ENCODE results near the gene GSTO2. TPM values are rescaled to one million over a fixed set of nuclear protein-coding genes. Genes with fewer than 3 reads are reported as not detected.

Gene GSTO2
- total RNA-seq, 1 donor from 2014 or later: not detected

DNA sequence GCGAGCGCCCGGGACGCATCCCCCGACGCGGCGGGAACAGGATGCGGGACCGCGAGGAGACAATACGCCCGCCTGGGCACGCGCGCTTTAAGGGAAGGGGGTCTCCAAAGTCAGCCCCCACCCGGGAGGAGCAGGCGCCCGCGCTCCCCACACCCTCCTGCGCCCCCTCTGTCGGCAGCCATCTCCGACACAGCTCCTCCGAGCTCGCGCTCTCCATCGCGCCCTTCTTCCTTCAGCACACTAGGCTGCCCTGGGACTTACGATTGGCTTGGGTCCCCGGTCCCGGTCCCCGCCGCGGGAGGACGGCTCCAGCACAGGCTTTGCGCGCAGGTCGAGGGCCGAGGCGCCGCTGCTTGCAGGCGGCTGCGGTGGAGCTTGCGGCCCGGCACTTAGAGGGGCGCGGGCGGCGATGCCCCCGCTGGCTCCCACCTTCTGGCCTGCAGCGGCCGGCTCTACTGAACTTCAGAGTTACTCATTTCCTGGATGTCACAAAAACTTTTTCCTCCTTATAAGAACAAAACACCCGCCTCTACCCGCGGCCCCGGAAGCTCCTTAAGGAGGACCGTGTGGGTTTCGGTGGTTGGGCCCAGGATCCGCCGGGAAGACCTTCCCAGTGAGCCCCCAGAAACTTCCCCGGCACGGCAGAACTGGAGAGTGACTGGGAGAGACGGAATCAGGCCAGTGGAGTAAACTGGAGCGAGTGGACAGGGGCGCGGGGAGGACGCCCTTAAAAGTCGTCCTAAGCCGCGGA lies 69.2 kb downstream of the GSTO2 start, which contains the start of gene ITPRIP:
ITPRIP (minus strand) TSS at position 481 of the 751 bp plus-strand sequence. CDS start 22,414 bp downstream, outside the sequence.
- peak; percentile 84 for DNase-seq (ENCODE audit: low read depth)

DNA sequence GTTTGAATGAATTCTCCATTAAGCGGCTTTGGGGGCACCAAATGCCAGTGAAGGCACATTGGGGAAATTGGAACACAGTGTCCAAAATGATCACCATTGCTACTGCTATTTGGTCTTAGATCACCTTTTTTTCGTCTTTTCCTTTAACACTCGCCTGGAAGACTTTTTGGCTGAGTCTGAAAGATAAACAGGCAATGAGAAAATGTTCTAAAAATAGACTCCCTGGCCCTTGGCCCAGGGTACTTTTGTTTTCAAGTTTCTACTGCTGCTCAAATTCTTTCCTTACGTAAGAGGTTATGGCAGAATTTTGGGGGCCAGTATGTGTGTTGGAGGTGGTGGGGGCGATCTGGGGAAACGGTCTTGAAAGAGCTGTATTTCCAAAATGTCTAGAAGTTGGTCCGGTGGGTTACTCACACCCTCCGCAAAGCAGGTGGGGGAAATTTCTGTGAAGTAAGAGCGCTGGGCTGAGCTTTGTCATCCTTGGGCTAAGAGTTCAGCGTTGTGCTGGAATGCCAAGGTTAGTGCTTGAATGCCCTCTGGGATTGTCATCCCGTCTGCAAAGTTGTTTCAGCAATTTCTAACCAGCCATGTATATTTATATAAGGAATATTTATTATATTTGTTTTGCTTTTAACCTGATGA lies 70.6 kb downstream of the GSTO2 start:
- DNase-seq (ENCODE audit: low read depth): peak; percentile 81

DNA sequence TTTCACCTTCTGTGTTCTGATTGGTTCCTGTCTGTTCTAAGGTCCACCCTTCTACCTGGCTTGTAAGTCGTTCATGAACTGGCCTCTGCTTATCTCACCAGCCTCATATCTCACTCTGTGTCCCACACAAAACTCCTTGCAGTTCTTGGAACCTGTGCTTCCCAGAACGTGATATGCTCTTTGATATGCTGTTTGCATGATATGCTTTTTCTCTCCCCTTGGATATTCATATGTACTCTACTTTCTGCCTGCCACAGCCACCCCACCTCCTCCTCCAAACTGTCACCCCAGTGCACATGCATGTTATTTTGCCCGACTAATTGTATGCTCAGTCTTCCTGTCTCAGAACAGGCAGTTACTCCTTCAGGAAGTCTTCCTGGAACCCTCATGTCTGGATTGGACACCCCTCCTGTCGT lies 71.1 kb downstream of the GSTO2 start:
- no peak for DNase-seq (ENCODE audit: low read depth)

DNA sequence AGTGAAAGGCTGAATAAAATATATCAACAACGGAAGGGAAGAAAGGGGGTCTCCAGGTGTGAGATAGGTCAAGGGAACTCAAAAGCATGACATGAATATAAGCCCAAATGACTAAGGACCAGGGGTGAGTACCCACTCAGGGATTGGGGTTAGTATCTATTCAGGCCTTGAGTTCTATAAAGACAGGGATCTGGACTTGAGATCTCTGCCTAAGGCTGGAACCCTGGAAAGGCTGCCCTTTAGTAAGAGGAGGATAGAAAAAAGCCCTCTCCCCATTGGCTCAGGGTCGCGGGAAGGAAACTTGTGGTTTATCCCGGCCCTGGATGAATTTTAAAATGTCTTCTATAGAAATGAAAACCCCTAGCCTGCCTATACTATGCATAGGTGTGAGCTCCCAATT lies 71.7 kb downstream of the GSTO2 start:
- no peak for DNase-seq (ENCODE audit: low read depth)

DNA sequence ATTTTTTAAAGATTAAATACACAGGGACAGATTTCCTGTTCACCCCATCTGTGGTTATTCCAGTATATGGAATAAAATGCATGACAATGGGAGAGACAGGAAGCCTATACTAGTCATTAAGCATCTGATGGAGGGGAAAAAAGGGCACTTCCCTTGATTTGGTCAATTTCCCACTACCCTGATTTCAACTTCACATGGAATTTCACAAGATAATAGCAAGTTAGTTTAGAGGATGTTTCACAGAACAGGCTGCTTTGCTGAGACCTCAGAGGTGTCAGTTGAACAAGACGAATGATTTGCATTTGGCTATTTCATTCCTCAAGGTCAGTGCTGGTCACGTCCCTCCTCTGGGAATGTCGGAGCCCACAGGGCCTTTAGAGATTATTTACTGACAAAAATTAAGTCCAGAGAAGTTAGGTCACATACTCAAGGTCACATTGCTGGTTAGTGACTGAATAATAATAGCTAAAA lies 74.0 kb downstream of the GSTO2 start:
- DNase-seq (ENCODE audit: low read depth): peak; percentile 62

DNA sequence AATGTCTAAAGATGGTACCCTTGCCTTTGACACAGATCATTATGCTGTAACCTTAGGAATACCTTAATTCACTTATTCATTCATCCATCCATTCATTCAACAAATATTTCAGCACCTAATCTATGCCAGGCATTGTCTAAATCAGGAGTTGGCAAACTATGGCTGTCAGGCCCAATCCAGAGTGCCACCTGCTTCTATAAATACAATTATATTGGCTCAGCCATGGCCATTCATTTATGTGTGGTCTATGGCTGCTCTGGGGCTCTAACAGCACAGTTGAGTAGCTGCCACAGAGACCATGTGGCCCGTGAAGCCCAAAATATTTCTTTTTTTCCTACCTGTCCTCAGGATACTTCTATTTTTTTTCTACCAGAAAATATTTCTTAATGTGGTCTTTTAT lies 75.2 kb downstream of the GSTO2 start:
- no peak for DNase-seq (ENCODE audit: low read depth)

DNA sequence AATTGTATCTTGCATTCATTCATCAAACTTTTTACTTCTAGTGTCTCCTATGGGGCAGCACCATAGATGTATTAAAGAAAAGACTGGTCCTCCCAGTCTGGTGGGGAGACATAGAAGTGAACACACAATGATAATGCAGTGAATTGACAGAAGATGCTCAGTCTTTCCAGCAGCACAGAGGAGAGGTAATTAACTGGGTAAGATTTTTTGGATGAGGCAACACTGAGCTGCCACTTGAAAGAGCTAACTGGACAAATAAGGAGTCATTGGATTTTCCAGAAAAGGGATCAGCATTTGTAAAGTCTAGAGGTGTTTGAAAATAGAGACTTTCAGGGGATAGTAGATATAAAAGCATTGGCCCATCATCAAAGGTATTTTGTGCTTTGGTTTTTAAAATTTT lies 76.5 kb downstream of the GSTO2 start:
- no peak for DNase-seq (ENCODE audit: low read depth)

DNA sequence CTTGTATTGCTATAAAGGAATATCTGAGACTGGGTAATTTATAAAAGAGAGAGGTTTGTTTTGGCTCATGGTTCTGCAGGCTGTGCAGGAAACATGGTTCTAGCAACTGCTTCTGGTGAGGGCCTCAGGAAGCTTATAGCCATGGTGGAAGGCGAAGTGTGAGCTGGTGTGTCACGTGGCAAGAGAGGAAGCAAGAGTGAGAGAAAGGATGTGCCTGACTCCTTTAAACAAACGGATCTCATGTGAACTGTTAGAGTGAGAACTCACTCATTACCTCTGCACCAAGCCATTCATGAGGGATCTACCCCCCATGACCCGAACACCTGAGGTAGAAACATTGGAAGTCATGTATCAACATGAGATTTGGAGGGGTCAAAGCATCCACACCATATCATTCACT lies 77.0 kb downstream of the GSTO2 start:
- DNase-seq (ENCODE audit: low read depth): no peak

DNA sequence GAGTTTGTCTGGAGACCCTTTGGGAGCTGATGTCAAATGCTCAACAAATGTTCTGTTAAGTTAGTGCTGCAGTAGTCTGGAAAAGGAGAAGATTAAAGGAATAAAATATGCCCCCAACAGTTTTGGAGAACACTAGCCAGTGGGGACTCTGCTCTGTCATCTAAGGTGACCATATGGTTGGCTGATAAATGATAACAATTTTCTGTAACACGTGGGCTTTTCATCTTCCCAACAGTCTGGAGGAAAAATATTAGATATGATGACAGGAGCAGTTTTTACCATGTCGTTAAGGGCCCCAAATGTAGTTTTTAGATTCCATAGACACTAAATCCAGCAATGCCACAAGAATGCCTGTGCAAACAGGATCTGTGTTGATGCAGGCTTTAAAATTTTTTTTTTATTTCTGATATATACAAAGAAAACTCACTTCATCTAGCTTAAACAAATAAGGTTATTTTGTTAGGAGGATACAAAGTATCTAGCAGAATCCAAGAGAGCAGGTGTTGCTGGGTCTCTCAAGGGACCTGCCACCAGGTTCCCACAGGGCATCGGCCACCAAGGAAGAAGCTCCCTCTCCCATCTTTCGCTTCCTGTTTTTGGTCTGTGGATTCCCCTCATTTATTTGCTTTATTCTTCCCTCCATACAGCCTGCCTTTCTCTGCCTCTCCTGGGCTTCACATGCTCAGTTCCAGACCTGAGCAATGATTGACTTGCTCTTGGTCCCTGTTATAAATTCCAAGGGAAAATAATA lies 78.5 kb downstream of the GSTO2 start:
- DNase-seq (ENCODE audit: low read depth): no peak

DNA sequence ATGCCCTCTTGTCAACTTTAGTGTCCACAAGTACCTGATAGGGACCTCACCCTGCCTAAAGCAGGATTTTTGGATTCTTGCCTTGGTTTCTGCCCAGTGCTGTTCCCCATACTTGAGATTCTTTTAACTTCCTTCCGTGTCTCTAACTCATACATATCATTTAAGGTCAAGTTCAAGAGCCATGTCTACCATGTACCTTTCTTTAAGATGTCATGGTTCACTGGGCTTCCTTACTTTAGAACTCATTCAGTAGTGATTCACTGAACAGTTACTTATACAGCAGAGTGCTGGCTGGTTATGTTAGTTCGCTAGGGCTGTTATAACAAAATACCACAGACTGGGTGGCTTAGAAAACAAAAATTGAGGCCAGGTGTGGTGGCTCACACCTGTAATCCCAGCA lies 79.6 kb downstream of the GSTO2 start:
- no peak for DNase-seq (ENCODE audit: low read depth)

DNA sequence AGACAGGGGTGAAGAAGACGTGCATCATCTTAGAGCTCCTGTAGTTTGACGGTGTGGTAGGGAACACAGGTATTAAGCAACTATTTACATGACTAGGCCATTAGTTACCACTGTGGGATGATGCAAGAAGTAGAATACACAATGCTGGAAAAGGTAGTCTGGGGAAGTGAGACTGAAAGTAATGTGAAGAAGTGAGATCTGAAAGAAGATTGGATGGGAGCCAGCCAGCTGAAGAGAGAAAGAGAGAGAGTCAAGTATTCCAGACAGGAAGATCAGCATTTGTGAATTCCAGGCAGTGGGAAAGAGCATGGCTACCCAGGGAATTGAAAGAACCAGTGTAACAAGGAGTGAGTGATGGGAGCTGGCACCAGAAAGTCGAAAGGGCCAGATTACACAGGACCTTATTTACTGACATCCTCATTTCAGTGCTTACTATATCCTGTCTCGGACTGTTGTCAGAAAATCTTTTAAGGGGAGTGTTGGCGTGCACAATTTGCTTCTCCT lies 80.7 kb downstream of the GSTO2 start:
- DNase-seq (ENCODE audit: low read depth): no peak

DNA sequence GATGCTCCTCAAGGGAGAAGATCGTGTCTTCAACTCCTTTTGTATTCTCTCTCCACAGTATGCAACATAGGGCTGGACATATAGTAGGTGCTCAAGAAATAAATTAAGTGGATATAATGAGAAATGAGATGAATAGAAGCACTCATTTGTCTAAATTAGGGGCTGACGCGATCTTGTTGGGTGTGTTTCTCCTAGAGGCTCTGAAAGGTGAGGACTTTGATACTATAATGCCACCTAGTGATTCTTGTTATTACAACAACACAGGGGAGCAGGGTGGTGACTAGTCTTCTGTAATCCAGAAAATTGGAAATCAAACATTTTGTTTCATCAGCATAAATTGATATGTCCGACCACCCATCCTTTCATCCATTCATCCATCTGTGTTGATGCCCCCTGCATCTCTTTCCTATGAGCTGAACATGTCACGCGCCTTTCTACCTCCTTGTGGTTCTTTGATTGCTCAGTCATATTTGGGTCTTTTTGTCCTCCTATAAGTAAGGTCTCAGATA lies 81.2 kb downstream of the GSTO2 start:
- peak; percentile 64 for DNase-seq (ENCODE audit: low read depth)

DNA sequence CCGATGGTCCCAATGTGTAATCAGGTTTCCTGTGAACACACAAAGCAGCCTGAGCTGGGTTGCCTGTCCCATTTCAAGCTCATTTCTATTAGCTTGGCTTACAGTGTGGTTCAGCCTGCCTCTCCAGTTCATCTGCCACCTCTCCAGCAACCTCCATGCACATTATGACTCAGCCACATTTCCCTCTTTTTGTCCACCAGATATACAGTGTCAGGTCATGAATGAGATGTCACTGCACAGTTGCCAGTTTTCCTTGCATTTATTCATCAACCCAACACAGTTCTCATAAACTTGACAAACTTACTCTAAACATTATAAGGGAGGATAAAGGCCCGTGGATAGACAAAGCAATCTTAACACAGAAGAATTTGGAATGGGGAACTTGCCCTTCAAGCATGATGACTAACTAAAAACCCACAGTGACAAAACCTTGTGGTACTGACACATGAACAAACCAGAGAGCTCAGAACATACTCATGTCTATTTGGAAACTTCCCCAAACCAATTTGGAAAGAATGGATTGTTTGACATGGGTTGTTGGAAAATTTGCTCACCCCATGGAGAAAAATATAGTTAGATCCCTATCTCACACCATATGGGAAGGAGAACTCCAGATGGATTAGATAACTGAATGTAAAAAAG lies 82.2 kb downstream of the GSTO2 start:
- peak; percentile 76 for DNase-seq (ENCODE audit: low read depth)

DNA sequence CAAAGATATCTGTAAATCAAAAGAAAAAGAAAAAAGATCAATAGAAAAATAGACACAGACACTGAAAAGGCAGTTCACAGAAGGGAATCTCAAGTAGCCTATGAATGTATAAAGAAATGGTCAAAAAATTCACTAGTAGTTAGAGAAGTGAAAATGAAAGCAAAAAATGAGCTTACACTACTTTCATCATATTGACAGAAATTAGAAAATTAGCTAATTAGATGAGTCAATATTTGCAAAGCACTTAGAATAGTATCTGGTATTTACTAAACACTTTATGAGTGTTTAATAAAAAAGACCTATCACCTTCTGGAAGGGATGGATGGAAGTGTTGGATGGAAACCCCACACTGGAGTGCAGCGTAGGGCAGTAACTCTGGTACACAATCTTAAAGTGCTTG lies 82.9 kb downstream of the GSTO2 start:
- DNase-seq (ENCODE audit: low read depth): no peak

DNA sequence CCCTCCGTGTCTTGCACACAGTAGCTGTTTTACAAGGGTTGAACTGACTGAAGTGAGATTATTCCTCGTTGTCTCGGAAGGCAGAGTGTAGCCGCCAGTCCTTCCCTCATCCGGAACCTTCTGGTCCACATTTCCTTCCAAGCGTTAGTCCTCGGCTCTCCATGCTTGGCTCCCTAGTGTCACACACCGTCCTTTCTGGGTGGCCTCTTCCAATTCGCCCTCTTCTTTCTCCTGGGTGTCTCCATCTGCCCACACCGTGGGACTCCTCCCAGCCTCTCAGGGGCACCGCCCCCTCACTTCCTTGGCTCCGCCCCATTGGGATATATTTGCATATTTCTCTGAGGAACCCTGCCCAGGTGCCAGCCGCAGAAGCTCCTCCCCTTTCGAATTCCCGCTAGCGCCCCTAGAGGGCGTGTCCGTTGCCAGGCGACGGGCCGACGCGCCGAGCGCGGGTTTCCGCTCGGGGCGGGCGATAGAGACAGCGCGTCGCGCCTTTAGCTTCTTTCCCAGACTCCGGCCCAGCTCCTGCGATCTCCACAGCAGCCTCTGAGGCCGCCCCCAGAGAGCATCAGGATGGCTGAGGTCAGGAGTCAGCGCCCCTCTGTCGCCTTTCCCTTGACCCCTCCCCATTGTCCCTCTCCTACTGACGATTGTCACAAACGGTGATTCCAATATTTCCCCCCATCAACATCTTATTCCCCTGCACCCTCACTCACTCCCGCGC lies 84.5 kb downstream of the GSTO2 start, which contains the start of gene CFAP58:
CFAP58 (plus strand) TSS at position 509 of the 724 bp plus-strand sequence; CDS start at position 574, 65 bp downstream.
- DNase-seq (ENCODE audit: low read depth): no peak

Small RNAs within 50 kb of the gene (microRNA-seq; reads per million reads assigned to microRNA genes)
- gene MIR4482: not detected

Other genes starting within 250 kb of the GSTO2 start
- gene COL17A1, start 183.3 kb upstream of the GSTO2 start, total RNA-seq: 0.03 and 0.16 TPM in 2 replicates
- 5.5 and 6.6 TPM in 2 replicates for gene SFR1, start 147.0 kb upstream of the GSTO2 start, total RNA-seq
- gene CFAP43, start 36.8 kb upstream of the GSTO2 start, total RNA-seq: not detected in 2 replicates
- 53.2 and 58.7 TPM in 2 replicates for gene GSTO1, start 14.3 kb upstream of the GSTO2 start, total RNA-seq
- gene ITPRIP, start 69.3 kb downstream of the GSTO2 start, total RNA-seq: 4.4 and 5.2 TPM in 2 replicates
- gene CFAP58, start 84.6 kb downstream of the GSTO2 start, total RNA-seq: 0.56 and 0.62 TPM in 2 replicates

Measured in myocyte (in vitro differentiated cells).